ENCODE results near the gene RAB6B.

The RAB6B gene

GRCh38 chr3:133855772-133856171, 39.9 kb downstream of the RAB6B start:
- no peak for DNase-seq

- DNase-seq: no peak
Observed at GRCh38 chr3:133855002-133855370, 40.7 kb downstream of the RAB6B start.

GRCh38 chr3:133854264-133855001, 41.2 kb downstream of the RAB6B start:
- no peak for DNase-seq

- DNase-seq: no peak
Observed at GRCh38 chr3:133853925-133854227, 41.8 kb downstream of the RAB6B start.

- no peak for DNase-seq
Observed at GRCh38 chr3:133853063-133853924, 42.4 kb downstream of the RAB6B start.

- DNase-seq: no peak
Observed at GRCh38 chr3:133851931-133852330, 43.8 kb downstream of the RAB6B start.

- DNase-seq: no peak
Observed at GRCh38 chr3:133851266-133851906, 44.3 kb downstream of the RAB6B start.

- no peak for DNase-seq
Observed at GRCh38 chr3:133850034-133850433, 45.6 kb downstream of the RAB6B start.

- DNase-seq: no peak
Observed at GRCh38 chr3:133849346-133849745, 46.3 kb downstream of the RAB6B start.

GRCh38 chr3:133845127-133845526, 50.6 kb downstream of the RAB6B start:
- DNase-seq: no peak

- no peak for DNase-seq
Observed at GRCh38 chr3:133843634-133844033, 52.0 kb downstream of the RAB6B start.

- DNase-seq: no peak
Observed at GRCh38 chr3:133842158-133842557, 53.5 kb downstream of the RAB6B start.

GRCh38 chr3:133841196-133841595, 54.5 kb downstream of the RAB6B start:
- DNase-seq: no peak

GRCh38 chr3:133840767-133841166, 54.9 kb downstream of the RAB6B start:
- no peak for DNase-seq

GRCh38 chr3:133840055-133840737, 55.5 kb downstream of the RAB6B start:
- no peak for DNase-seq

GRCh38 chr3:133838916-133839800, 56.5 kb downstream of the RAB6B start:
- no peak for DNase-seq

GRCh38 chr3:133838296-133838789, 57.3 kb downstream of the RAB6B start:
- DNase-seq: no peak

GRCh38 chr3:133837487-133838295, 58.0 kb downstream of the RAB6B start:
- DNase-seq: no peak

- no peak for DNase-seq
Observed at GRCh38 chr3:133836497-133837158, 59.1 kb downstream of the RAB6B start.

- no peak for DNase-seq
Observed at GRCh38 chr3:133835961-133836360, 59.7 kb downstream of the RAB6B start.

GRCh38 chr3:133835418-133835743, 60.3 kb downstream of the RAB6B start:
- DNase-seq: no peak
